SKM-1 treated with dmso at 0.1 percent for 144 hours (cell line): ENCODE measurements around the gene ADAMTSL4.
"Not testable (repeated sequence)": the region's sequence is repeated elsewhere in the genome, so short reads cannot be mapped to it uniquely, and the experiment has no call there.

ENCODE experiments used
- DNase-seq: peaks from one replicate; lab custom pipeline; 2025; ENCODE audit not compliant: unreplicated experiment; lab: John Stamatoyannopoulos, UW

The ADAMTSL4 gene

GRCh38 chr1:150581437-150581836 lies 32.2 kb downstream of the ADAMTSL4 start:
- not testable (repeated sequence) for DNase-seq

DNA sequence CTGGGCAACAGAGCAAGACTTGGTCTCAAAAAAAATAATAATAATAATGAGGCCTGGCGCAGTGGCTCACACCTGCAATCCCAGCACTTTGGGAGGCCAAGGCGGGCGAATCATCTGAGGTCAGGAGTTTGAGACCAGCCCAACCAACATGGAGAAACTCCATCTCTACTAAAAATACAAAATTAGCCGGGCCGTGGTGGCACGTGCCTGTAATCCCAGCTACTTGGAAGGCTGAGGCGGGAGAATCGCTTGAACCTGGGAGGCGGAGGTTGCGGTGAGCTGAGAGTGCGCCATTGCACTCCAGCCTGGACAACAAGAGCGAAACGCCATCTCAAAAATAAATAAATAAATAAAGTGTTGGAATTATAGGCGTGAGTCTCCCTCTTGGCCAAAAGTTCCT lies 32.8 kb downstream of the ADAMTSL4 start:
- not testable (repeated sequence) for DNase-seq

- DNase-seq, result no peak
These were observed 33.2 kb downstream of the ADAMTSL4 start for GRCh38 chr1:150582371-150582770.

DNA sequence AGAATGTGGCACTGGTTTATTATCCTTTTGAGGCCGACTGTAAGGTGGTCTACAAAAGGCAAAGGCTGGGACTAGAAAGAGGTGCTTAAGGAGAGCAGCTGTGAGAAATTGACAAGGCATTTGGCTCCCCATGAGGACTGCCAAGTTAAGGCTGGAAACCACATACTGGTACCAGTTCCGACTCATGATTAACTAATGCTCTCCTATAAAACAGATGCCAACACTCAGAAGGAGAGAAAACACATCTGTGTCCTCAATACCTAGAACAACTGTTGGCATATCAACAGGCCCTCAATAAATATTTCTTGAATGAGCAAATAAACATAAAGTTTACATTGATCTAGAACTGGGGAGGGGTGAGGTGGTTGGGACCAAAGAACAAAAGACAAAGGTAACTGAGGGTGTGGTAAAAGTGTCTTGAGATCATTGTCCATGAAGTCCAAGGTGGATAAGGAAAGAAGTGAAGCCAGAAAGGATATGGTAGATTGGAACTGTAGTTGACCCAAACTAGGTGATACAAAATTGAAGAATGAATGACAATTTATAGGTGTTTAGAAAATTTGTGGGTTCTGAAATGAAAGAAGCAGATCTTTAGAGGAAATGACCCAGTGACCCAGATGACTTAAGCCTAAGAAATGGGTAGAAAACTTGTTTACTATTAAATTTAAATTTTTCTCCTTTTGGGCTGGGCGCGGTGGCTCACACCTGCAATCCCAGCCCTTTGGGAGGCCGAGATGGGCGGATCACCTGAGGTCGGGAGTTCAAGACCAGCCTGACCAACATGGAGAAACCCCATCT lies 47.1 kb downstream of the ADAMTSL4 start:
- no peak for DNase-seq

DNA sequence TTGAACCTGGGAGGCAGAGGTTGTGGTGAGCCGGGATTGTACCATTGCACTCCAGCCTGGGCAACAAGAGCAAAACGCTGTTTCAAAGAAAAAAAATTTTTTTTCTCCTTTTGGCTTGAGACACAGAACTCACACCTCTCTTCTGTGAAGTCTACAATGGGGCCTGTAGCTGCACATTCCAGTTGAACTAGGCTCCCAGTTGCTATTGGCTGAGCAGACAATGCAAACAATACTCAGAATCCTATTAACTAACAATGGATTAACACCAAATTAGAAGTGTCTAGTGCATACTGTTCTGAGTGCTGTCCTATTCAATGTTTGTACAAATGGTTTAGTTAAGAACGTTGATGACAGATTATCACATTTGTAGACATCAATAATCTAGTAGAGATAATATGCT lies 47.8 kb downstream of the ADAMTSL4 start:
- no peak for DNase-seq

GRCh38 chr1:150598346-150598745 lies 49.1 kb downstream of the ADAMTSL4 start:
- not testable (repeated sequence) for DNase-seq

DNA sequence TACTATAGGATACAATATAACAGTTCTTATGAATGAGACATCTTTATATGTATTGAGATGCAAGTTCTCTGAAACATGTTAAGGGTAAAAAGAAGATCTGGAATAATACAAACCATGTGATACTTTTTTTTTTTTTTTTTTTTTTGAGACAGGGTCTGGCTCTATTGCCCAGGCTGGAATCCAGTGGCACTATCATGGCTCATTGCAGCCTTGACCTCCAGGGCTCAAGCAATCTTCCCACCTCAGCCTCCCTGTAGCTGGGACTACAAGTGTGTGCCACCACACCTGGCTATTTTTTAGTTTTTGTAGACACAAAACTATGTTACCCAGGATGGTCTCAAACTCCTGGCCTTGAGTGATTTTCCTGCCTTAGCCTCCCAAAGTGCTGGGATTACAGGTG lies 52.3 kb downstream of the ADAMTSL4 start:
- DNase-seq, result no peak

DNA sequence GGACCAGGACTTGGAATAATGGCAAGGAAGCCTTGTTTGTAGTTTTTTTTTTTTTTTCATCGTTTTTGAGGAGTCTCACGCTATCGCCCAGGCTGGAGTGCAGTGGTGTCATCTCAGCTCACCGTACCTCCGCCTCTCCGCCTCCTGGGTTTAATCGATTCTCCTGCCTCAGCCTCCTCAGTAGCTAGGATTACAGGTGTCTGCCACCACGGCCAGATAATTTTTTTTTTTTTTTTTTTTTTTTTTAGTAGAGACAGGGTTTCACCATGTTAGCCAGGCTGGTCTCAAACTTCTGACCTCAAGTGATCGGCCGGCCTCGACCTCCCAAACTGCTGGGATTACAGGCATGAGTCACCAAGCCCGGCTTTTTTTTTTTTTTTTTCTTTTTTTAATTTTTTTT lies 53.2 kb downstream of the ADAMTSL4 start:
- not testable (repeated sequence) for DNase-seq

DNA sequence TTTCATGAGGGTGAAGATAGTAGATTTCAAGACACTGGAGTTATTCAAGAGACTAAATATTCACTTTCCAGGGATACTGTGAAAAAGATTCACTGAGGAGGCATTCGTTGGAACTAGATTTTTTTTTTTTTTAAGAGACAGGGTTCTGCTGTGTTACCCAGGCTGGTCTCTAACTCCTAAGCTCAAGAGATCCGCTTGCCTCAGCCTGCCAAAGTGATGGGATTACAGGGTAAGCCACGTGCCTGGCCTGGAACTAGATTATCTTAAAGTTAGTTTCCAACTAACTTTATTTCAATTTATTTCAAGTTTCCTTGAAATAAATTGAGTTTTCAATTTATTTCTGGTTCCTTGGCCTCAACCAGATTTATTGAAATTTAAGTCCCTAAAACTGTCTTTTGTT lies 54.5 kb downstream of the ADAMTSL4 start:
- DNase-seq, result no peak

- DNase-seq, result no peak
These were observed 55.0 kb downstream of the ADAMTSL4 start for GRCh38 chr1:150604226-150604588.

DNA sequence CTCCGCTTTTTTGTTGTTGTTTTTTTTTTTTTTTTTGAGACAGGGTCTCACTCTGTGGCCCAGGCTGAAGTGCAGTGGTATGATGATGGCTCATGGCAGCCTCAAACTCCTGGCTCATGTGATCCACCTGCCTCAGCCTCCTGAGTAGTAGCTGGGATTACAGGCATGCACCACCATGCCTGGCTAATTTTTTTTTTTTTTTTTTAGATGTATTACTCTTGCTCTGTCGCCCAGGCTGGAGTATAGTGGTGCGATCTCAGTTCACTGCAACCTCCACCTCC lies 56.2 kb downstream of the ADAMTSL4 start:
- not testable (repeated sequence) for DNase-seq

- DNase-seq, result no peak
These were observed 57.4 kb downstream of the ADAMTSL4 start for GRCh38 chr1:150606463-150607142.

DNA sequence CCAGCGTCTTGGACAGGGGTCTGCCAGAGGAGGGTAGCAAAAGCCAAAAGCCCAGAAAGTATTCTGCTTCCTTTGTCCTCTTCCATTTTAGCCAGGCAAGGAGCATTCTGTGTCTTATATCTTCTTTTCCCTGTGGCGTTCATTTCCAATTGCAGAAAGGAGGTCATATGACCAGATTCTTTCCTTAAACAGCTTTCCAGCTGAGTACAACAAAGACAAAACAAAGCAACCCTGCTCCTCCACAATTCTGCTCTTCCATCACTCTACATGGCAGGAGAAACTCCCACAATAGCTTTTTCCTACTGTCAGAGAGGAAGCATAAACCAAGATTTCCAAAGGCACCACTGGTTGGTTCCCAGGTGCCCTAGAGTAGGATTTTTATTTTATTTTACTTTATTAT lies 60.5 kb downstream of the ADAMTSL4 start:
- no peak for DNase-seq
